CD14-positive monocyte (primary cell): Measurements from ENCODE around the gene NAT16. TPM values are rescaled to one million over a fixed set of nuclear protein-coding genes. Genes with fewer than 3 reads are reported as not detected.

Source experiments
- DNase-seq, 3 donors: peaks; one replicate each; pipeline ENCODE4 v3.0.0-alpha.2; 2011 to 2022
- H2AFZ ChIP-seq: 2 replicates; pipeline ENCODE4 v1.6.0; 2012; ENCODE audit warnings: mild to moderate bottlenecking, low read depth, low read length, inconsistent platforms; ENCODE audit not compliant: insufficient read depth, poor library complexity, severe bottlenecking
- H3K27ac ChIP-seq, 2 donors: 1 replicate in 1 of 2; 2 replicates in 1 of 2; pipeline ENCODE4 v1.5.1; 2012 to 2013; ENCODE audit warnings: low read length in 2 of 2, control low read depth in 1 of 2, inconsistent platforms in 1 of 2, low read depth in 1 of 2, mild to moderate bottlenecking in 1 of 2
- H3K27me3 ChIP-seq, 2 donors: one replicate each; pipeline versions ENCODE4 v1.6.0 to v1.6.1; 2011 to 2013; ENCODE audit warnings: low read length in 2 of 2; ENCODE audit not compliant: control insufficient read depth in 2 of 2, insufficient read depth in 2 of 2
- H3K36me3 ChIP-seq, 2 donors: replicated peaks in 1 of 2; 1 replicate in 1 of 2; 2 replicates in 1 of 2; pipeline versions ENCODE4 v1.5.1 to v1.6.1; 2012 to 2013; ENCODE audit warnings: low read length in 2 of 2, control low read depth in 1 of 2, inconsistent platforms in 1 of 2, mild to moderate bottlenecking in 1 of 2; ENCODE audit not compliant: insufficient read depth in 2 of 2, control insufficient read depth in 1 of 2
- H3K4me1 ChIP-seq, 2 donors: 1 replicate in 1 of 2; 2 replicates in 1 of 2; pipeline versions ENCODE4 v1.5.1 to v1.6.1; 2012 to 2013; ENCODE audit warnings: low read length in 2 of 2, control low read depth in 1 of 2, inconsistent platforms in 1 of 2, mild to moderate bottlenecking in 1 of 2, moderate library complexity in 1 of 2; ENCODE audit not compliant: insufficient read depth in 2 of 2, control insufficient read depth in 1 of 2
- H3K4me2 ChIP-seq: replicated peaks from 2 replicates; pipeline ENCODE3; 2012; ENCODE audit warnings: low read length, moderate library complexity, mild to moderate bottlenecking; ENCODE audit not compliant: poor library complexity, severe bottlenecking; ENCODE audit errors: extremely low read depth
- H3K4me3 ChIP-seq, 3 experiments: fragments of 200-600 bp in 1 of 3; sonication (generic) in 1 of 3; replicated peaks in 1 of 3; 1 replicate in 2 of 3; 2 replicates in 1 of 3; pipeline ENCODE4 v1.5.1; 2011 to 2013; ENCODE audit warnings: low read length in 3 of 3, mild to moderate bottlenecking in 3 of 3, control low read depth in 2 of 3, low read depth in 2 of 3, inconsistent platforms in 1 of 3, moderate library complexity in 1 of 3
- H3K79me2 ChIP-seq: 2 replicates; pipeline ENCODE4 v1.6.0; 2012; ENCODE audit warnings: mild to moderate bottlenecking, control low read depth, inconsistent platforms, low read length, moderate library complexity; ENCODE audit not compliant: insufficient read depth
- H3K9ac ChIP-seq: 2 replicates; pipeline ENCODE4 v1.6.0; 2017; ENCODE audit warnings: low read length, mild to moderate bottlenecking; ENCODE audit not compliant: insufficient read depth, poor library complexity, severe bottlenecking
- H3K9me3 ChIP-seq, 2 donors: replicated peaks in 1 of 2; 1 replicate in 1 of 2; 2 replicates in 1 of 2; pipeline versions ENCODE4 v1.5.1 to v1.6.1; 2012 to 2013; ENCODE audit warnings: low read length in 2 of 2, control low read depth in 1 of 2; ENCODE audit not compliant: control insufficient read depth in 1 of 2, insufficient read depth in 1 of 2
- H4K20me1 ChIP-seq: 2 replicates; pipeline ENCODE4 v1.6.0; 2012; ENCODE audit warnings: mild to moderate bottlenecking, low read length, control low read depth, moderate library complexity; ENCODE audit not compliant: insufficient read depth
- H3K27ac Mint-ChIP-seq, 7 donors: one replicate each; pipeline ENCODE4 v1.8.0; 2020; ENCODE audit warnings: mild to moderate bottlenecking in 7 of 7, mixed read lengths in 7 of 7, moderate library complexity in 6 of 7, inconsistent platforms in 2 of 7
- H3K27me3 Mint-ChIP-seq, 3 donors: one replicate each; pipeline ENCODE4 v1.8.0; 2021 to 2022; ENCODE audit warnings: low read depth in 3 of 3, mild to moderate bottlenecking in 3 of 3, mixed read lengths in 3 of 3, moderate library complexity in 3 of 3, inconsistent platforms in 1 of 3
- H3K36me3 Mint-ChIP-seq, 2 donors: one replicate each; pipeline ENCODE4 v1.8.0; 2020; ENCODE audit warnings: mixed read lengths in 2 of 2, inconsistent platforms in 1 of 2, mild to moderate bottlenecking in 1 of 2
- H3K4me1 Mint-ChIP-seq: one replicate; pipeline ENCODE4 v1.8.0; 2020; ENCODE audit warnings: mild to moderate bottlenecking, mixed read lengths
- H3K4me3 Mint-ChIP-seq, 2 donors: one replicate each; pipeline ENCODE4 v1.8.0; 2020; ENCODE audit warnings: mild to moderate bottlenecking in 2 of 2, mixed read lengths in 2 of 2, moderate library complexity in 1 of 2
- H3K9me3 Mint-ChIP-seq, 7 donors: one replicate each; pipeline ENCODE4 v1.8.0; 2020 to 2022; ENCODE audit warnings: mixed read lengths in 7 of 7, mild to moderate bottlenecking in 6 of 7, moderate library complexity in 6 of 7, inconsistent platforms in 2 of 7
- WGBS: methylation state at CpG from one replicate; pipeline ENCODE4 v1.1.5; 2013; ENCODE audit warnings: missing lambda C conversion rate; ENCODE audit not compliant: insufficient coverage; 5-methylcytosine and 5-hydroxymethylcytosine counted together
- intact Hi-C, 2 donors: fragments of 100-400 bp; cut with micrococcal nuclease; formaldehyde crosslinking; loops; one replicate each; pipeline versions ENCODE4 v1.15.0 to v1.15.1; 2023
- polyA plus RNA-seq, 3 donors: library from polyadenylated mRNA; depleted of rRNA in 1 of 3; unstranded in 2 of 3; stranded (reverse) in 1 of 3; fragments of 300-500 nt in 2 of 3; fragments of >200 nt in 1 of 3; fragmentation: Illumina TruSeq in 2 of 3; gene quantifications; 1 replicate in 2 of 3; 2 replicates in 1 of 3; pipeline ENCODE4 v1.2.3, GENCODE V29; 2012 to 2021
- TF ChIP-seq, protein P1 (sequence below): fragments of 200-600 bp; IDR thresholded peaks from one replicate; pipeline ENCODE4 v1.8.0; 2022; ENCODE audit warnings: antibody characterized with exemption, mild to moderate bottlenecking

NAT16 gene
- polyA plus RNA-seq, 3 donors: not detected

DNA sequence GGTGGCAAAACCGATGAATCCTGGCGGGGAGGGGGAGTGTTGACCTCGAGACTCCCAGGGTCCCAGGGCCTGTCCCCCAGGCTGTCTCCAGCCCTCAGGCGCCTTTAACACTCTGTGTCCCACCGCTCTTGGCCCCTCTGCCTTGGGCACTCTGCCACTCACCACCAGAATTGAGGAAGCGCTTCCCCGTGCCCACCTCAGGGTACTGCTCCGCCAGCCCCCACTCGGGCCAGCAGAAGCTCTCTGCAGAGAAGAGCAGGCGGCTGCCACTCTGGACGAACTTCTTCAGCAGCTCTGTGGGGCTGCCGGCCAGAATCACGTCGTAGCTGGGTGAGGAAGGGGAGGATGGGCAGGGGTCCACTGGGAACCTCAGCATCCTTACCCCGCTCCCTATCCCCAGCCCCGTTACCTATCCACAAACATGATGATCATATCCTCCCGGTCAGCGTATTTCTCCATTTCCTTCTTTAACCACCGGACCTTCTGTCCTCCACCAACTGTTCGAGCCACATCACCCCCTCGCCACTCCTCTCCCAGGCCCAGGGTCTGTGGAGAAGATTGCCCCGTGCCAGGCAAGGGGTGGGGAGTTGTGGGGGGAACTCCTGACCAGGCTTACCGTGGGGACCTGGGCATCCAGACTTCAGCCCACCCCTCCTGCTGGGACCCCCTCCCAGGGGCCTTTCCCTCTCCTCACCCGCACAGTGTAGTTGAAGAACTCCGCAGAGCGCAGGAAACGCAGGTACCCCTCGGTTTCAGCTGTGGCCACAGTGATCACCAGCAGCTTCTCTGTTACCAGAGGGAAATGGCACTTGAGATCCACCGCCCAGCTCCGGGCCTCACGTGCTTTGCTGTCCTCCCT, 36.1 kb upstream of the NAT16 start:
- Histone ChIP-seq H3K4me1 (peaks cover 24 to 37% of the 10 kb centered on the region in 2 donors), H3K9me3 (no peaks in the 10 kb centered on the region), H3K27ac (peak overlapping the region; percentile 32 to 90), H3K4me3 (peak overlapping the region; percentile 66 to 100 (median 73)), H3K36me3 (peaks cover 30 to 51% of the 10 kb centered on the region in 2 donors), H3K79me2 (peaks cover 49% of the 10 kb centered on the region), H2AFZ (peak overlapping the region; percentile 95), H3K27me3 (no peaks in the 10 kb centered on the region), H4K20me1 (peaks cover 14% of the 10 kb centered on the region), H3K9ac (peak overlapping the region; percentile 74), H3K4me2 (peak overlapping the region; percentile 100)
- DNase-seq: peak in 2 of 3 donors; percentile 41
- TF ChIP-seq, protein P1, sequence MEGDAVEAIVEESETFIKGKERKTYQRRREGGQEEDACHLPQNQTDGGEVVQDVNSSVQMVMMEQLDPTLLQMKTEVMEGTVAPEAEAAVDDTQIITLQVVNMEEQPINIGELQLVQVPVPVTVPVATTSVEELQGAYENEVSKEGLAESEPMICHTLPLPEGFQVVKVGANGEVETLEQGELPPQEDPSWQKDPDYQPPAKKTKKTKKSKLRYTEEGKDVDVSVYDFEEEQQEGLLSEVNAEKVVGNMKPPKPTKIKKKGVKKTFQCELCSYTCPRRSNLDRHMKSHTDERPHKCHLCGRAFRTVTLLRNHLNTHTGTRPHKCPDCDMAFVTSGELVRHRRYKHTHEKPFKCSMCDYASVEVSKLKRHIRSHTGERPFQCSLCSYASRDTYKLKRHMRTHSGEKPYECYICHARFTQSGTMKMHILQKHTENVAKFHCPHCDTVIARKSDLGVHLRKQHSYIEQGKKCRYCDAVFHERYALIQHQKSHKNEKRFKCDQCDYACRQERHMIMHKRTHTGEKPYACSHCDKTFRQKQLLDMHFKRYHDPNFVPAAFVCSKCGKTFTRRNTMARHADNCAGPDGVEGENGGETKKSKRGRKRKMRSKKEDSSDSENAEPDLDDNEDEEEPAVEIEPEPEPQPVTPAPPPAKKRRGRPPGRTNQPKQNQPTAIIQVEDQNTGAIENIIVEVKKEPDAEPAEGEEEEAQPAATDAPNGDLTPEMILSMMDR: no peak
- WGBS: 43% methylated on average over 18 of the region's 31 CpGs
- Mint-ChIP-seq H3K4me1 (peaks cover 32% of the 10 kb centered on the region), H3K27ac (peak overlapping the region; percentile 70 to 92 (median 85)), H3K9me3 (no peaks in the 10 kb centered on the region), H3K4me3 (peak overlapping the region; percentile 91 to 94), H3K36me3 (peaks cover 27 to 54% of the 10 kb centered on the region in 2 donors), H3K27me3 (no peaks in the 10 kb centered on the region)
- intact Hi-C loops: loop anchor here in 1 of 2 donors (2.0 kb wide), 1 partner anchor 29 kb away; the partner anchor contains the start of gene FIS1

DNA sequence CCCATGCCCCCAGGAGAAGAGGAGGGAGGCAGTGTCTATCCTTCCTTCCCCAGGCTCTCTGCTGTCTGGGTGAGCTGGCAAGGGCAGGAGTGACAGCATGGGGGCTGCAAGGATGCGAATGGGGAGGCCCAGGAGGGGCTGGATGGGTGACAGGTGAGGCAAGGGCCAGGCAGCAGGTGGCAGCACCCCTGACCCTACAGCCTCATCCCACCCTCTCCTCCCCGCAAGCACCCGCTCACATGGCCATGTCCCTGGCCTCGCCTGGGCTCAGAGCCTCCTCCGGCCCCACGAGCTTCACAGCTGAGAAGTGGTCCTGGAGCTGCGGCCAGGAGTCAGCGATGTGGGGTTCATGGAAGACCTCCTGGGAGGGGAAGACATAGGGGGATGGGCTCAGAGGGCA, 31.9 kb upstream of the NAT16 start:
- intact Hi-C loops: no loop called here
- H4K20me1 ChIP-seq: peaks cover 8% of the 10 kb centered on the region
- H3K4me1 ChIP-seq: peaks cover 14% of the 10 kb centered on the region in 2 donors
- no peak overlapping the region for H2AFZ ChIP-seq
- no peak overlapping the region for H3K4me3 Mint-ChIP-seq
- peak overlapping the region in 1 of 7 donors; percentile 19 for H3K27ac Mint-ChIP-seq
- H3K36me3 ChIP-seq: peaks cover 68 to 84% of the 10 kb centered on the region in 2 donors
- peaks cover 13% of the 10 kb centered on the region for H3K79me2 ChIP-seq
- TF ChIP-seq, protein P1: no peak
- no peak overlapping the region for H3K9ac ChIP-seq
- 100% methylated on average over 5 of the region's 8 CpGs for WGBS
- H3K9me3 ChIP-seq: no peaks in the 10 kb centered on the region
- H3K27me3 ChIP-seq: no peaks in the 10 kb centered on the region
- no peak overlapping the region for H3K4me2 ChIP-seq
- H3K36me3 Mint-ChIP-seq: peaks cover 60 to 88% of the 10 kb centered on the region in 2 donors
- peaks cover 14% of the 10 kb centered on the region for H3K4me1 Mint-ChIP-seq
- H3K9me3 Mint-ChIP-seq: no peaks in the 10 kb centered on the region
- H3K27ac ChIP-seq: no peak overlapping the region
- DNase-seq: no peak
- H3K4me3 ChIP-seq: no peak overlapping the region
- H3K27me3 Mint-ChIP-seq: no peaks in the 10 kb centered on the region
